Tibial artery (tissue), 4 donors: ENCODE measurements around the gene DERL3.

Experiments
- DNase-seq, 2 donors: peaks; one replicate each; pipeline ENCODE4 v3.0.0-alpha.2; 2019
- H3K27ac ChIP-seq, 2 donors: fragments of 200-600 bp; sonication (generic) in 1 of 2; 1 replicate in 1 of 2; 2 replicates in 1 of 2; pipeline ENCODE4 v1.5.1; 2018 to 2019; ENCODE audit warnings: mild to moderate bottlenecking in 1 of 2
- H3K27me3 ChIP-seq, 2 donors: fragments of 200-600 bp; sonication (generic) in 1 of 2; one replicate each; pipeline versions ENCODE4 v1.5.1 to v1.6.0; 2016 to 2019
- H3K36me3 ChIP-seq, 3 donors: fragments of 200-600 bp; sonication (generic) in 2 of 3; one replicate each; pipeline ENCODE4 v1.5.1; 2016 to 2019; ENCODE audit warnings: mild to moderate bottlenecking in 2 of 3
- H3K4me1 ChIP-seq, 4 donors: fragments of 200-600 bp; sonication (generic) in 2 of 4; 1 replicate in 3 of 4; 2 replicates in 1 of 4; pipeline ENCODE4 v1.5.1; 2016 to 2019
- H3K4me3 ChIP-seq, 2 donors: fragments of 200-600 bp; sonication (generic) in 1 of 2; 1 replicate in 1 of 2; 2 replicates in 1 of 2; pipeline ENCODE4 v1.5.1; 2018 to 2019; ENCODE audit warnings: mild to moderate bottlenecking in 2 of 2
- H3K9me3 ChIP-seq, 3 donors: fragments of 200-600 bp; sonication (generic) in 1 of 3; one replicate each; pipeline ENCODE4 v1.5.1; 2016 to 2019
- intact Hi-C: fragments of 100-400 bp; cut with DNase I; formaldehyde crosslinking; loops from one replicate; pipeline ENCODE4 v1.15.0; 2023; ENCODE audit warnings: low total_unique reads
- TF ChIP-seq, protein P1 (sequence below), 2 experiments: fragments of 200-600 bp in 1 of 2; fragments of 450-650 bp in 1 of 2; IDR thresholded peaks; one replicate each; pipeline ENCODE4 v1.5.1; 2017 to 2019; ENCODE audit warnings: antibody characterized with exemption in 2 of 2, mild to moderate bottlenecking in 1 of 2, moderate library complexity in 1 of 2

DERL3 gene

DNA sequence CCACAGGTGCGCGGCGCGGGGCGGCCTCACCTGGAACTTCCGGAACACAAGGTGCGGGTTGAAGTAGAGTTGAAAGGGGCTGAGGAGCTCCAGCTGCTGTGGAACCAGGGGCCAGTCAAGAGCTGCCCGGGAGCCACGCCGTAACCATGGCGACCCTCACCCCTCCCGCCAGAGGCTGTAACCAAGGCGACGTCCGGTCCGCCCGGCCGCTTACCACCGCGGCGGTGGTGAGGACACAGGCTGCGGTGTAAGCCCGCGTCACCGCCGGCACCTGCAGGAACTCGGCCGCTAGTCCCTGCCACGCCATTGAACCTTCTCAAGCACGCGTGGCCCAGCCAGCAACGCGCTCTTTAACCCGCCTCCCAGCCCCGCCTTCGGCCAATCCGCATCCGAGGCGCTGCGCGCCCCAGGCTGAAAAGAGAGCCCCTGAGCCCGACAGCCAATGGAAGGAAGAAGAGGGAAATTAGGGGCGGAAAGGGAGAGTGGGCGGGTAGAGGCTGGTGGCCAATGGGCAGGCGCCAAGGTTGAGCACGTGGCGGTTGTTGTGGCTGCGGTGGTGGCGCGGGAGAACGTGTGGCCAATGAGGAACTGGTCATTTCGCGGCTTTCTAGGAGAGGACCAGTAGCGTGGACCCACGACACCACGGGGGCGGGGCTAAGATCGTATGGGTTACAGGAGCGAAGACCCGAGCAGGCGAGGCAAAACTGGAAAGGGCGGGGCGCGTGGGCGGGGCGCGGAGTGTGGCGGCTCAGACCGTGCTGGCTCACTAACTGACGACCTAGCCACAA, at the start of gene DERL3:
TSS of gene DERL3 (minus strand) at position 326 of the 788 bp plus-strand sequence. CDS start at position 307, 19 bp downstream.
- intact Hi-C loops: no loop called here
- no peaks in the 10 kb centered on the region for H3K27me3 ChIP-seq
- TF ChIP-seq, protein P1, sequence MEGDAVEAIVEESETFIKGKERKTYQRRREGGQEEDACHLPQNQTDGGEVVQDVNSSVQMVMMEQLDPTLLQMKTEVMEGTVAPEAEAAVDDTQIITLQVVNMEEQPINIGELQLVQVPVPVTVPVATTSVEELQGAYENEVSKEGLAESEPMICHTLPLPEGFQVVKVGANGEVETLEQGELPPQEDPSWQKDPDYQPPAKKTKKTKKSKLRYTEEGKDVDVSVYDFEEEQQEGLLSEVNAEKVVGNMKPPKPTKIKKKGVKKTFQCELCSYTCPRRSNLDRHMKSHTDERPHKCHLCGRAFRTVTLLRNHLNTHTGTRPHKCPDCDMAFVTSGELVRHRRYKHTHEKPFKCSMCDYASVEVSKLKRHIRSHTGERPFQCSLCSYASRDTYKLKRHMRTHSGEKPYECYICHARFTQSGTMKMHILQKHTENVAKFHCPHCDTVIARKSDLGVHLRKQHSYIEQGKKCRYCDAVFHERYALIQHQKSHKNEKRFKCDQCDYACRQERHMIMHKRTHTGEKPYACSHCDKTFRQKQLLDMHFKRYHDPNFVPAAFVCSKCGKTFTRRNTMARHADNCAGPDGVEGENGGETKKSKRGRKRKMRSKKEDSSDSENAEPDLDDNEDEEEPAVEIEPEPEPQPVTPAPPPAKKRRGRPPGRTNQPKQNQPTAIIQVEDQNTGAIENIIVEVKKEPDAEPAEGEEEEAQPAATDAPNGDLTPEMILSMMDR (IDR thresholded peaks at IDR 0.05): peak in 1 of 2 experiments; percentile 23
- peaks cover 0 to 40% (median 33%) of the 10 kb centered on the region in 4 donors for H3K4me1 ChIP-seq
- H3K9me3 ChIP-seq: no peaks in the 10 kb centered on the region
- H3K27ac ChIP-seq: peak within 1 kb of the TSS in 1 of 2 donors; percentile 1
- peaks cover 0 to 36% (median 19%) of the 10 kb centered on the region in 3 donors for H3K36me3 ChIP-seq
- peak; percentile 98 to 99 for DNase-seq
- H3K4me3 ChIP-seq: peak within 1 kb of the TSS; percentile 46 to 56

DNA sequence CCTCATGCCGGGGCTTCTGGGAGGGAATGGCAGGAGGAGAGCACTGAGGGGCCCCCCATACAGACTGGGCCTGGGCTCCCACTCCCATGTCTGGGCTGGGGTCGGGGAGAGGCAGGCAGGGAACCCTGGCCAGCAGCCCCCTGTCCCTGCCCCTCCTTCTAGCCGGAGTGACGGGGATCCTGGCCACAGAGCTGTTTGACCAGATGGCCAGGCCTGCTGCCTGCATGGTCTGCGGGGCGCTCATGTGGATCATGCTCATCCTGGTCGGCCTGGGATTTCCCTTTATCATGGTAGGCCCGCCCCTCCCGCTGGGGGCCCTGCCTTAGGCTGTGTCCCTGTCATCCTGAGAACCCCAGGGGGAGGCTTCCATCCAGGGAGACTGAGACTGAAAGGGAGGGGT, 45.3 kb upstream of the DERL3 start:
- peaks cover 0 to 14% (median 7%) of the 10 kb centered on the region in 4 donors for H3K4me1 ChIP-seq
- peaks cover 0 to 35% (median 8%) of the 10 kb centered on the region in 3 donors for H3K36me3 ChIP-seq
- H3K4me3 ChIP-seq: no peak overlapping the region
- no peak for DNase-seq
- no peak overlapping the region for H3K27ac ChIP-seq
- H3K27me3 ChIP-seq: no peaks in the 10 kb centered on the region
- intact Hi-C loops: no loop called here
- H3K9me3 ChIP-seq: no peaks in the 10 kb centered on the region
- TF ChIP-seq, protein P1 (IDR thresholded peaks at IDR 0.05): no peak

DNA sequence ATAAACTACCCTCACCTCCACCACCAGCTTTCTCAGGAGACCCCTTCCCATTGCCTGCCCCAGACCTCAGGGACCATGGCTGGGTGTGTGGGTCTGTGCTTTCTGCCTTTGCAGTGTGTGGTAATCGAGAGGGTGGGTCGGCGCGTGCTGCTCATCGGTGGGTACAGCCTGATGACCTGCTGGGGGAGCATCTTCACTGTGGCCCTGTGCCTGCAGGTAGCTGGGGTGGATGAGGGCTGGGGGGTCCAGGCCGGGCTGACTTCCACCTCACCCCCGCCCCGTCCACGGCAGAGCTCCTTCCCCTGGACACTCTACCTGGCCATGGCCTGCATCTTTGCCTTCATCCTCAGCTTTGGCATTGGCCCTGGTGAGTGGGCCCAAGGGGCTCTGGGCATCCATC, 44.9 kb upstream of the DERL3 start:
- Histone ChIP-seq H3K9me3 (no peaks in the 10 kb centered on the region), H3K4me3 (no peak overlapping the region), H3K36me3 (peaks cover 0 to 38% (median 8%) of the 10 kb centered on the region in 3 donors), H3K27me3 (no peaks in the 10 kb centered on the region), H3K27ac (no peak overlapping the region), H3K4me1 (peaks cover 0 to 12% (median 6%) of the 10 kb centered on the region in 4 donors)
- intact Hi-C loops: no loop called here
- TF ChIP-seq, protein P1 (IDR thresholded peaks at IDR 0.05): no peak
- DNase-seq: no peak

DNA sequence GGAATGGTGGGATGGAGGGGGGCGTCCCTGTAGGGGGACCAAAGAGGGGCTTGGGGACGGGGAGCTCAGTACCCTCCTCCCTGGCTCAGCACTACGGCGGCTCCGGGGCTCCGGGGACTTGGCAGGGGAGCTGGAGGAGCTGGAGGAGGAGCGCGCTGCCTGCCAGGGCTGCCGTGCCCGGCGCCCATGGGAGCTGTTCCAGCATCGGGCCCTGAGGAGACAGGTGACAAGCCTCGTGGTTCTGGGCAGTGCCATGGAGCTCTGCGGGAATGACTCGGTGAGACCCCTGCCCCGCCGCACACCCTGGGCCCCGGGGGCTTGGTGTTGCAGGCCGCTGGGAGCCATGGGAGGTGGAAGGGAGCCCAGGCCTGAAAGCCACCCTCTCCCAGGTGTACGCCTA, 43.6 kb upstream of the DERL3 start:
- no peaks in the 10 kb centered on the region for H3K9me3 ChIP-seq
- no peaks in the 10 kb centered on the region for H3K4me1 ChIP-seq
- TF ChIP-seq, protein P1 (IDR thresholded peaks at IDR 0.05): no peak
- no peak overlapping the region for H3K4me3 ChIP-seq
- intact Hi-C loops: no loop called here
- no peak overlapping the region for H3K27ac ChIP-seq
- H3K36me3 ChIP-seq: peaks cover 8 to 50% (median 8%) of the 10 kb centered on the region in 3 donors
- DNase-seq: no peak
- no peaks in the 10 kb centered on the region for H3K27me3 ChIP-seq

DNA sequence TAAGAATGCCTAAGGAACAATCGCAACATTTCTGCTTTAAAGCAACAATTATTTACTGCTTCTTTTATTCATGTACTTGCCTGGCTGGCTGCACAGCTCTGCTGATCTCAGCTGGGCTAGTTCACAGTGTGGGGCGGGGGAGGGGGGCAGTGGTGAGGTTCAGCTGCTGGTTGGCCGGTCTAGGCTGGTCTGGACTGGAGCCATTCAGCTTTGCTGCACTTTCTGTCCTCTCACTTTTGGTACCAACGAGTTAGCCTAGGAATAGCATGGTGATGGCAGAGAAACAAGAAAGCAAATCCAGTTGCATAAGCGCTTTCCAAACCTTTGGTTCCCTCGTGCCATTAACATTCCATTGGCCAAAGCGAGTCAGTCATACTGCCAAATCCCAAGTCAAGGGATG, 39.4 kb upstream of the DERL3 start:
- H3K27ac ChIP-seq: no peak overlapping the region
- H3K4me3 ChIP-seq: no peak overlapping the region
- H3K9me3 ChIP-seq: no peaks in the 10 kb centered on the region
- intact Hi-C loops: no loop called here
- H3K36me3 ChIP-seq: peaks cover 13 to 67% (median 13%) of the 10 kb centered on the region in 3 donors
- TF ChIP-seq, protein P1 (IDR thresholded peaks at IDR 0.05): no peak
- no peak for DNase-seq
- no peaks in the 10 kb centered on the region for H3K4me1 ChIP-seq
- no peaks in the 10 kb centered on the region for H3K27me3 ChIP-seq
